ENCODE data around the gene PPP6R3.

The PPP6R3 gene

DNA sequence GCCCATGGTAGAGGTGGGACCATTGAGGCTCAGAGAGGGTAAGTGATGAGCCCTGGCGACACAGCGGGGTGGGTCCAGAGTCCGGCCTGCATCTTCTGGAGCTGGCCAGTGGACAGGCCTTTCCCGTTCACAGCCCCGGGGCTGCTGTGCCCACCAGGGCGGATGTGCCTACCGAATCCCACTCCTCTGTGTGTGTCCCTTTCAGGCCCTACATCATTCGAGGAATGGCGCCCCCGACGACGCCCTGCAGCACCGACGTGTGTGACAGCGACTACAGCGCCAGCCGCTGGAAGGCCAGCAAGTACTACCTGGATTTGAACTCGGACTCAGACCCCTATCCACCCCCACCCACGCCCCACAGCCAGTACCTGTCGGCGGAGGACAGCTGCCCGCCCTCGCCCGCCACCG, 11.9 kb upstream of the PPP6R3 start:
- Histone ChIP-seq H3K36me3 (peaks cover 6% of the 10 kb centered on the region), H3K9me3 (ENCODE audit: severe bottlenecking) (no peaks in the 10 kb centered on the region), H3K27ac (no peak overlapping the region), H3K4me3 (ENCODE audit: low read depth, low read length) (no peak overlapping the region), H3K27me3 (ENCODE audit: insufficient read depth, low read depth, severe bottlenecking) (no peaks in the 10 kb centered on the region)
- DNase-seq = no peak
- TF ChIP-seq CTCF (IDR thresholded peaks at IDR 0.05; ENCODE audit: low read depth, low read length) = no peak

DNA sequence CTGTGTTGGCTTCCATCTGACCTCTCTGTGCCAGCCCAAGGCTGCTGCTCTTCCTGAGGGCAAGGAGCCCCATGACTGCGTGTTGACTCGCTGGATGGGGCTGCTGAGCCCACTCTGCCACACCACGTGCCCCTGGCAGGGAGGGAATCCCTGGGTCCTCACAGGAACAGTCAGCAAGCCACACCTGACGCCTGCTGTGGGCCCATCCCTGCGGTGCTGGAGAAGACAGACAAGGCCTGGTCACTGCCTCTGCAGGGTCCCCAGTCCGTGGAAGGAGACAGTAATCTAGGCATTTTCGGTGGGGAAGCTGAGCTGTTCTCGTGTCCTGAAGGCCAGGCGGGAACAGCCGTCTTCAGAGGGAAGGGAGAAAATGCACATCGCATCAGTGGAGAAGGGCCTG, 10.6 kb upstream of the PPP6R3 start:
- TF ChIP-seq CTCF (IDR thresholded peaks at IDR 0.05; ENCODE audit: low read depth, low read length) = no peak
- no peak overlapping the region for H3K4me3 ChIP-seq (ENCODE audit: low read depth, low read length)
- no peak for DNase-seq
- H3K9me3 ChIP-seq (ENCODE audit: severe bottlenecking) = no peaks in the 10 kb centered on the region
- no peak overlapping the region for H3K27ac ChIP-seq
- peaks cover 6% of the 10 kb centered on the region for H3K36me3 ChIP-seq
- H3K27me3 ChIP-seq (ENCODE audit: insufficient read depth, low read depth, severe bottlenecking) = no peaks in the 10 kb centered on the region

DNA sequence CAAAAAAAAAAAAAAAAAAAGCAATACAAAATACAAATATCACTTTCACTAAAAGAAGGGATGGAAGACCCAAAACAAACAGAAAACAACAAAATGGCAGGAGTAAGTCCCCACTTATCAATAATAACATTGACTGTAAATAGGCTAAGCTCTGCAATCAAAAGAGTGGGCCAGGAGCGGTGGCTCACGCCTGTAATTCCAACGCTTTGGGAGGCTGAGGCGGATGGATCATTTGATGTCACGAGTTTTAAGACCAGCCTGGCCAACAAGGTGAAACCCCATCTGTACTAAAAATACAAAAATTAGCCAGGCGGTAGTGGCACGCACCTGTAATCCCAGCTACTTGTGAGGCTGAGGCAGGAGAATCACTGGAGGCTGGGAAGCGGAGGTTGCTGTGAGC, 9.8 kb upstream of the PPP6R3 start:
- H3K36me3 ChIP-seq = peaks cover 6% of the 10 kb centered on the region
- H3K27me3 ChIP-seq (ENCODE audit: insufficient read depth, low read depth, severe bottlenecking) = no peaks in the 10 kb centered on the region
- H3K4me3 ChIP-seq (ENCODE audit: low read depth, low read length) = no peak overlapping the region
- no peak overlapping the region for H3K27ac ChIP-seq
- DNase-seq = no peak
- no peaks in the 10 kb centered on the region for H3K9me3 ChIP-seq (ENCODE audit: severe bottlenecking)
- no peak for TF ChIP-seq CTCF (IDR thresholded peaks at IDR 0.05; ENCODE audit: low read depth, low read length)

GRCh38 chr11:68454767-68455166, 5.8 kb upstream of the PPP6R3 start:
- TF ChIP-seq CTCF (IDR thresholded peaks at IDR 0.05; ENCODE audit: low read depth, low read length) = no peak
- DNase-seq = no peak

GRCh38 chr11:68455485-68455884, 5.1 kb upstream of the PPP6R3 start:
- no peak for TF ChIP-seq CTCF (IDR thresholded peaks at IDR 0.05; ENCODE audit: low read depth, low read length)
- DNase-seq = no peak
- no peak overlapping the region for H3K4me3 ChIP-seq (ENCODE audit: low read depth, low read length)

More at GRCh38 chr11:68454767-68455166, 5.8 kb upstream of the PPP6R3 start:
- H3K27me3 ChIP-seq (ENCODE audit: insufficient read depth, low read depth, severe bottlenecking) = no peaks in the 10 kb centered on the region
- H3K9me3 ChIP-seq (ENCODE audit: severe bottlenecking) = no peaks in the 10 kb centered on the region
- H3K4me3 ChIP-seq (ENCODE audit: low read depth, low read length) = no peak overlapping the region
- H3K36me3 ChIP-seq = no peaks in the 10 kb centered on the region
- H3K27ac ChIP-seq = no peak overlapping the region

GRCh38 chr11:68457216-68457897, 3.2 kb upstream of the PPP6R3 start:
- TF ChIP-seq CTCF (IDR thresholded peaks at IDR 0.05; ENCODE audit: low read depth, low read length) = no peak
- no peaks in the 10 kb centered on the region for H3K27me3 ChIP-seq (ENCODE audit: insufficient read depth, low read depth, severe bottlenecking)
- no peak for DNase-seq
- peaks cover 10% of the 10 kb centered on the region; the same call in 1 of the 2 replicates for H3K36me3 ChIP-seq
- no peaks in the 10 kb centered on the region for H3K9me3 ChIP-seq (ENCODE audit: severe bottlenecking)
- H3K4me3 ChIP-seq (ENCODE audit: low read depth, low read length) = no peak overlapping the region
- no peak overlapping the region for H3K27ac ChIP-seq

More at GRCh38 chr11:68455485-68455884, 5.1 kb upstream of the PPP6R3 start:
- no peaks in the 10 kb centered on the region for H3K9me3 ChIP-seq (ENCODE audit: severe bottlenecking)
- no peak overlapping the region for H3K27ac ChIP-seq
- H3K36me3 ChIP-seq = no peaks in the 10 kb centered on the region
- no peaks in the 10 kb centered on the region for H3K27me3 ChIP-seq (ENCODE audit: insufficient read depth, low read depth, severe bottlenecking)

Measured in WERI-Rb-1 (cell line).